ENCODE measurements around the gene PYCARD. TPM values are rescaled to one million over a fixed set of nuclear protein-coding genes. Genes with fewer than 3 reads are reported as not detected.

The PYCARD gene
- total RNA-seq, 1 experiment from 2014 or later, result not detected

- Histone ChIP-seq H2AFZ (ENCODE audit: low read depth, low read length, poor library complexity, severe bottlenecking) (no peak overlapping the region), H3K4me1 (ENCODE audit: control insufficient read depth in 1 of 2, insufficient read depth in 2 of 2, low read length in 2 of 2) (no peaks in the 10 kb centered on the region), H3K79me2 (ENCODE audit: insufficient read depth, low read length) (peaks cover 73% of the 10 kb centered on the region), H3K4me3 (replicated peaks in 1 of 2; ENCODE audit: low read depth in 1 of 2, low read length in 2 of 2) (no peak overlapping the region), H3K9me2 (ENCODE audit: insufficient read depth) (no peaks in the 10 kb centered on the region), H4K20me1 (ENCODE audit: insufficient read depth) (peaks cover 51% of the 10 kb centered on the region; the same call in 1 of the 2 replicates), H3K27ac (ENCODE audit: low read depth, low read length) (no peak overlapping the region), H3K27me3 (ENCODE audit: insufficient read depth, low read length) (no peaks in the 10 kb centered on the region), H3K4me2 (ENCODE audit: low read length) (no peak overlapping the region), H3K36me3 (ENCODE audit: control insufficient read depth in 1 of 2, insufficient read depth in 2 of 2, low read length in 2 of 2) (peaks cover 68 to 91% of the 10 kb centered on the region in 2 experiments), H3K9ac (ENCODE audit: low read length) (no peak overlapping the region), H3K9me3 (ENCODE audit: control insufficient read depth in 1 of 2, insufficient read depth in 1 of 2, low read depth in 1 of 2, low read length in 2 of 2) (no peaks in the 10 kb centered on the region)
- POLR2A ChIA-PET, result no interaction called here
- DNase-seq (ENCODE audit: low read depth, low spot score) (no peak), ATAC-seq (no peak)
- RAD21 ChIA-PET (ENCODE audit: low non-redundant PET in 1 of 2, low total read pairs in 2 of 2, uncharacterized antibody in 2 of 2, unreplicated experiment in 2 of 2), result no interaction called here
- CTCF ChIA-PET, result no interaction called here
- intact Hi-C loops (cut with micrococcal nuclease), result no loop called here
- TF ChIP-seq REST (IDR thresholded peaks at IDR 0.05; ENCODE audit: low read depth), result no peak
- TF ChIP-seq EZH2phosphoT487 (IDR thresholded peaks at IDR 0.05; ENCODE audit: borderline replicate concordance), result no peak
- TF ChIP-seq, protein P1, sequence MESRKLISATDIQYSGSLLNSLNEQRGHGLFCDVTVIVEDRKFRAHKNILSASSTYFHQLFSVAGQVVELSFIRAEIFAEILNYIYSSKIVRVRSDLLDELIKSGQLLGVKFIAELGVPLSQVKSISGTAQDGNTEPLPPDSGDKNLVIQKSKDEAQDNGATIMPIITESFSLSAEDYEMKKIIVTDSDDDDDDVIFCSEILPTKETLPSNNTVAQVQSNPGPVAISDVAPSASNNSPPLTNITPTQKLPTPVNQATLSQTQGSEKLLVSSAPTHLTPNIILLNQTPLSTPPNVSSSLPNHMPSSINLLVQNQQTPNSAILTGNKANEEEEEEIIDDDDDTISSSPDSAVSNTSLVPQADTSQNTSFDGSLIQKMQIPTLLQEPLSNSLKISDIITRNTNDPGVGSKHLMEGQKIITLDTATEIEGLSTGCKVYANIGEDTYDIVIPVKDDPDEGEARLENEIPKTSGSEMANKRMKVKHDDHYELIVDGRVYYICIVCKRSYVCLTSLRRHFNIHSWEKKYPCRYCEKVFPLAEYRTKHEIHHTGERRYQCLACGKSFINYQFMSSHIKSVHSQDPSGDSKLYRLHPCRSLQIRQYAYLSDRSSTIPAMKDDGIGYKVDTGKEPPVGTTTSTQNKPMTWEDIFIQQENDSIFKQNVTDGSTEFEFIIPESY (IDR thresholded peaks at IDR 0.05; ENCODE audit: extremely low read depth, insufficient replicate concordance, low read length), result no peak
- no peak for TF ChIP-seq EZH2 (IDR thresholded peaks at IDR 0.05)
- no peak for TF ChIP-seq CBX3 (IDR thresholded peaks at IDR 0.05; ENCODE audit: low read depth)
- TF ChIP-seq EGR1 (IDR thresholded peaks at IDR 0.05; ENCODE audit: low read depth), result no peak
- no peak for TF ChIP-seq CTCF (IDR thresholded peaks at IDR 0.05 in 2 of 3, conservative IDR thresholded peaks at IDR 0.05 in 1 of 3; ENCODE audit: borderline replicate concordance in 1 of 3, insufficient read depth in 1 of 3, low read depth in 2 of 3, low read length in 2 of 3)
- BruUV-seq (replicated peaks), result no TSS peak
These were observed 7.7 kb downstream of the PYCARD start for GRCh38 chr16:31194898-31195297.

Measured in HCT116 (cell line).